Esophagus squamous epithelium (tissue), 5 donors: Measurements from ENCODE around the gene DHRSX. TPM values are rescaled to one million over a fixed set of nuclear protein-coding genes. Genes with fewer than 3 reads are reported as not detected.
"Not testable (repeated sequence)": the region's sequence is repeated elsewhere in the genome, so short reads cannot be mapped to it uniquely, and the experiment has no call there.

Experiments
- DNase-seq: peaks from one replicate; lab custom pipeline; 2025; lab: John Stamatoyannopoulos, UW
- H3K27ac ChIP-seq, 4 donors: fragments of 200-600 bp; sonication (generic); one replicate each; pipeline ENCODE4 v1.5.1; 2016 to 2019; ENCODE audit warnings: mild to moderate bottlenecking in 1 of 4
- H3K27me3 ChIP-seq, 4 donors: fragments of 200-600 bp; sonication (generic); 1 replicate in 3 of 4; 2 replicates in 1 of 4; pipeline versions ENCODE4 v1.5.1 to v1.6.0; 2017 to 2021; ENCODE audit warnings: antibody characterized with exemption in 1 of 4
- H3K36me3 ChIP-seq, 3 donors: fragments of 200-600 bp; sonication (generic); one replicate each; pipeline ENCODE4 v1.5.1; 2016 to 2019
- H3K4me1 ChIP-seq, 3 donors: fragments of 200-600 bp; sonication (generic); one replicate each; pipeline ENCODE4 v1.5.1; 2017 to 2019
- H3K4me3 ChIP-seq, 4 donors: fragments of 200-600 bp; sonication (generic); 1 replicate in 3 of 4; 2 replicates in 1 of 4; pipeline ENCODE4 v1.5.1; 2016 to 2019; ENCODE audit warnings: mild to moderate bottlenecking in 2 of 4, moderate library complexity in 1 of 4
- H3K9me3 ChIP-seq, 3 donors: fragments of 200-600 bp; sonication (generic); one replicate each; pipeline ENCODE4 v1.5.1; 2016 to 2019
- CTCF ChIP-seq, 6 experiments: fragments of 450-650 bp in 4 of 6; fragments of 200-600 bp in 2 of 6; sonication (generic) in 2 of 6; IDR thresholded peaks; one replicate each; pipeline ENCODE4 v1.5.1; 2016 to 2019; ENCODE audit warnings: antibody characterized with exemption in 6 of 6, mild to moderate bottlenecking in 4 of 6, moderate library complexity in 4 of 6
- POLR2A ChIP-seq, 4 donors: fragments of 450-650 bp; IDR thresholded peaks; one replicate each; pipeline ENCODE4 v1.6.1; 2017; ENCODE audit warnings: antibody characterized with exemption in 4 of 4, mild to moderate bottlenecking in 4 of 4, moderate library complexity in 3 of 4
- WGBS, 2 donors: methylation state at CpG; one replicate each; pipeline ENCODE4 v1.1.5; 2018; 5-methylcytosine and 5-hydroxymethylcytosine counted together
- intact Hi-C: fragments of 100-400 bp; cut with DNase I; formaldehyde crosslinking; loops from one replicate; pipeline ENCODE4 v1.15.0; 2022
- total RNA-seq, 4 donors: library from RNA; depleted of rRNA; stranded (reverse); fragments of >200 nt; gene quantifications; one replicate each; pipeline ENCODE4 v1.1.0, GENCODE V29; 2016
- donor health status: DM: yes; HTN: yes; CAD: no.

Gene DHRSX
- total RNA-seq, 4 donors from 2014 or later = 4.1 to 12.2 (median 8.0) TPM

GRCh38 chrX:2539586-2539985 is 38.8 kb upstream of the DHRSX start:
- WGBS, 2 donors = 67 to 74% methylated on average over 3 of the region's 3 CpGs
- no peaks in the 10 kb centered on the region for H3K27me3 ChIP-seq
- H3K9me3 ChIP-seq = no peaks in the 10 kb centered on the region
- H3K36me3 ChIP-seq = no peaks in the 10 kb centered on the region
- no peak overlapping the region for H3K27ac ChIP-seq
- TF ChIP-seq POLR2A (IDR thresholded peaks at IDR 0.05) (no peak), CTCF (IDR thresholded peaks at IDR 0.05) (no peak)
- DNase-seq = no peak
- H3K4me3 ChIP-seq = no peak overlapping the region
- intact Hi-C loops = no loop called here
- H3K4me1 ChIP-seq = peaks cover 0 to 6% (median 0%) of the 10 kb centered on the region in 3 donors

GRCh38 chrX:2538031-2538757 is 37.4 kb upstream of the DHRSX start:
- TF ChIP-seq POLR2A (IDR thresholded peaks at IDR 0.05) = no peak
- TF ChIP-seq CTCF (IDR thresholded peaks at IDR 0.05) = no peak
- Histone ChIP-seq H3K27me3 (no peaks in the 10 kb centered on the region), H3K27ac (no peak overlapping the region), H3K36me3 (no peaks in the 10 kb centered on the region), H3K4me1 (peaks cover 0 to 13% (median 0%) of the 10 kb centered on the region in 3 donors), H3K9me3 (no peaks in the 10 kb centered on the region), H3K4me3 (no peak overlapping the region)
- intact Hi-C loops = no loop called here
- WGBS, 2 donors = 38 to 41% methylated on average over 11 to 13 of the region's 15 CpGs
- DNase-seq = no peak

GRCh38 chrX:2536974-2537373 is 36.2 kb upstream of the DHRSX start:
- no peaks in the 10 kb centered on the region for H3K27me3 ChIP-seq
- no peak overlapping the region for H3K27ac ChIP-seq
- H3K9me3 ChIP-seq = no peaks in the 10 kb centered on the region
- WGBS, 2 donors = 68 to 85% methylated on average over 3 to 5 of the region's 5 CpGs
- peaks cover 0 to 17% (median 0%) of the 10 kb centered on the region in 3 donors for H3K4me1 ChIP-seq
- no peak for TF ChIP-seq POLR2A (IDR thresholded peaks at IDR 0.05)
- TF ChIP-seq CTCF (IDR thresholded peaks at IDR 0.05) = no peak
- no peak for DNase-seq
- H3K36me3 ChIP-seq = no peaks in the 10 kb centered on the region
- intact Hi-C loops = no loop called here
- no peak overlapping the region for H3K4me3 ChIP-seq

GRCh38 chrX:2536141-2536540 is 35.4 kb upstream of the DHRSX start:
- Histone ChIP-seq H3K36me3 (no peaks in the 10 kb centered on the region), H3K27ac (no peak overlapping the region), H3K4me3 (no peak overlapping the region), H3K9me3 (no peaks in the 10 kb centered on the region), H3K27me3 (no peaks in the 10 kb centered on the region), H3K4me1 (peaks cover 0 to 17% (median 0%) of the 10 kb centered on the region in 3 donors)
- no peak for DNase-seq
- no peak for TF ChIP-seq POLR2A (IDR thresholded peaks at IDR 0.05)
- no peak for TF ChIP-seq CTCF (IDR thresholded peaks at IDR 0.05)
- WGBS, 2 donors = 73 to 74% methylated on average over 7 of the region's 7 CpGs
- intact Hi-C loops = no loop called here

- intact Hi-C loops = not testable (repeated sequence)
These were observed 33.7 kb upstream of the DHRSX start for GRCh38 chrX:2534261-2535021.

More at GRCh38 chrX:2534261-2535021, 33.7 kb upstream of the DHRSX start:
- H3K36me3 ChIP-seq, H3K27me3 ChIP-seq, H3K27ac ChIP-seq, DNase-seq, H3K4me3 ChIP-seq, H3K9me3 ChIP-seq: not testable (repeated sequence)
- H3K4me1 ChIP-seq = peaks cover 0 to 17% (median 0%) of the 10 kb centered on the region in 3 donors
- 39 to 63% methylated on average over 5 of the region's 5 CpGs for WGBS, 2 donors
